SK-N-SH treated with all-trans-retinoic acid at 6 μM for 48 hours (cell line): ENCODE measurements around the gene OR6Q1.

Experiments used
- ATAC-seq: fragments of 200-7000 bp; cut with Tn5 transposase; 3 replicates; pipeline ENCODE4 v1.9.1; 2020; ENCODE audit warnings: mild to moderate bottlenecking, moderate library complexity
- ARNTL ChIP-seq: fragments of 450-650 bp; formaldehyde crosslinking; IDR thresholded peaks from 2 replicates; pipeline ENCODE4 v1.5.0; 2020; ENCODE audit warnings: low read depth, mild to moderate bottlenecking, moderate library complexity, borderline replicate concordance
- CSDC2 ChIP-seq: fragments of 250-450 bp; sonication (Bioruptor Pico); IDR thresholded peaks from 2 replicates; pipeline ENCODE4 v1.5.0; 2020; ENCODE audit warnings: mild to moderate bottlenecking, moderate library complexity
- GLIS3 ChIP-seq: fragments of 250-450 bp; sonication (Bioruptor Pico); IDR thresholded peaks from 2 replicates; pipeline ENCODE4 v1.5.0; 2020; ENCODE audit warnings: mild to moderate bottlenecking, moderate library complexity
- ISL1 ChIP-seq: fragments of 250-450 bp; sonication (Bioruptor Pico); IDR thresholded peaks from 2 replicates; pipeline ENCODE4 v2.1.2; 2022; ENCODE audit warnings: mild to moderate bottlenecking, moderate library complexity
- OSR1 ChIP-seq: fragments of 250-450 bp; sonication (Bioruptor Pico); IDR thresholded peaks from 2 replicates; pipeline ENCODE4 v1.8.0; 2022; ENCODE audit warnings: moderate library complexity, mild to moderate bottlenecking, inconsistent platforms
- PATZ1 ChIP-seq: fragments of 250-450 bp; sonication (Bioruptor Pico); IDR thresholded peaks from 2 replicates; pipeline ENCODE4 v1.8.0; 2020; ENCODE audit warnings: mild to moderate bottlenecking, moderate library complexity, borderline replicate concordance
- POU6F1 ChIP-seq: fragments of 250-450 bp; sonication (Bioruptor Pico); IDR thresholded peaks from 2 replicates; pipeline ENCODE4 v1.8.0; 2021; ENCODE audit warnings: low read depth, mild to moderate bottlenecking, moderate library complexity, borderline replicate concordance
- PPARA ChIP-seq: fragments of 250-450 bp; sonication (Bioruptor Pico); IDR thresholded peaks from 2 replicates; pipeline ENCODE4 v1.5.0; 2020; ENCODE audit warnings: mild to moderate bottlenecking, borderline replicate concordance
- TCF4 ChIP-seq: fragments of 250-450 bp; sonication (Bioruptor Pico); IDR thresholded peaks from 2 replicates; pipeline ENCODE4 v1.8.0; 2021; ENCODE audit warnings: mild to moderate bottlenecking, moderate library complexity, borderline replicate concordance
- ZC3H10 ChIP-seq: fragments of 250-450 bp; sonication (Bioruptor Pico); IDR thresholded peaks from 2 replicates; pipeline ENCODE4 v1.5.1; 2021; ENCODE audit warnings: mild to moderate bottlenecking, moderate library complexity
- ZFP3 ChIP-seq: fragments of 250-450 bp; sonication (Bioruptor Pico); IDR thresholded peaks from 2 replicates; pipeline ENCODE4 v1.5.0; 2020; ENCODE audit warnings: mild to moderate bottlenecking, moderate library complexity
- ZFP30 ChIP-seq: fragments of 450-650 bp; formaldehyde crosslinking; IDR thresholded peaks from 2 replicates; pipeline ENCODE4 v1.5.0; 2022; ENCODE audit warnings: mild to moderate bottlenecking, moderate library complexity
- ZNF565 ChIP-seq: fragments of 450-650 bp; formaldehyde crosslinking; conservative IDR thresholded peaks from 2 replicates; pipeline ENCODE4 v1.5.0; 2020; ENCODE audit warnings: low read depth, mild to moderate bottlenecking, moderate library complexity
- ZNF70 ChIP-seq: fragments of 450-650 bp; formaldehyde crosslinking; IDR thresholded peaks from 2 replicates; pipeline ENCODE4 v1.5.0; 2020; ENCODE audit warnings: mild to moderate bottlenecking, moderate library complexity
- ZNF8 ChIP-seq: fragments of 450-650 bp; formaldehyde crosslinking; IDR thresholded peaks from 2 replicates; pipeline ENCODE4 v1.5.0; 2020; ENCODE audit warnings: mild to moderate bottlenecking, moderate library complexity
- TF ChIP-seq, protein P1 (sequence below): fragments of 250-450 bp; sonication (Bioruptor Pico); IDR thresholded peaks from 2 replicates; pipeline ENCODE4 v1.5.1; 2021; ENCODE audit warnings: mild to moderate bottlenecking, moderate library complexity
- TF ChIP-seq, protein P2 (sequence below): fragments of 250-450 bp; sonication (Bioruptor Pico); IDR thresholded peaks from 2 replicates; pipeline ENCODE4 v1.5.0; 2020; ENCODE audit warnings: mild to moderate bottlenecking, moderate library complexity
- TF ChIP-seq, protein P3 (sequence below): fragments of 250-450 bp; sonication (Bioruptor Pico); IDR thresholded peaks from 2 replicates; pipeline ENCODE4 v1.5.1; 2020; ENCODE audit warnings: low read depth, mild to moderate bottlenecking, moderate library complexity

The OR6Q1 gene

GRCh38 chr11:58070585-58070984, 39.8 kb downstream of the OR6Q1 start:
- TF ChIP-seq GLIS3 (CRISPR knock-in tag) (no peak), ZNF8 (no peak), CSDC2 (CRISPR knock-in tag) (no peak), ZNF565 (CRISPR knock-in tag) (no peak), ZNF70 (CRISPR knock-in tag) (no peak), ZC3H10 (CRISPR knock-in tag) (no peak), OSR1 (CRISPR knock-in tag) (no peak), ARNTL (CRISPR knock-in tag) (no peak), TCF4 (CRISPR knock-in tag) (no peak), PPARA (CRISPR knock-in tag) (no peak)
- TF ChIP-seq, protein P1, sequence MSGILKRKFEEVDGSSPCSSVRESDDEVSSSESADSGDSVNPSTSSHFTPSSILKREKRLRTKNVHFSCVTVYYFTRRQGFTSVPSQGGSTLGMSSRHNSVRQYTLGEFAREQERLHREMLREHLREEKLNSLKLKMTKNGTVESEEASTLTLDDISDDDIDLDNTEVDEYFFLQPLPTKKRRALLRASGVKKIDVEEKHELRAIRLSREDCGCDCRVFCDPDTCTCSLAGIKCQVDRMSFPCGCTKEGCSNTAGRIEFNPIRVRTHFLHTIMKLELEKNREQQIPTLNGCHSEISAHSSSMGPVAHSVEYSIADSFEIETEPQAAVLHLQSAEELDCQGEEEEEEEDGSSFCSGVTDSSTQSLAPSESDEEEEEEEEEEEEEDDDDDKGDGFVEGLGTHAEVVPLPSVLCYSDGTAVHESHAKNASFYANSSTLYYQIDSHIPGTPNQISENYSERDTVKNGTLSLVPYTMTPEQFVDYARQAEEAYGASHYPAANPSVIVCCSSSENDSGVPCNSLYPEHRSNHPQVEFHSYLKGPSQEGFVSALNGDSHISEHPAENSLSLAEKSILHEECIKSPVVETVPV (CRISPR knock-in tag) = no peak
- TF ChIP-seq, protein P2, sequence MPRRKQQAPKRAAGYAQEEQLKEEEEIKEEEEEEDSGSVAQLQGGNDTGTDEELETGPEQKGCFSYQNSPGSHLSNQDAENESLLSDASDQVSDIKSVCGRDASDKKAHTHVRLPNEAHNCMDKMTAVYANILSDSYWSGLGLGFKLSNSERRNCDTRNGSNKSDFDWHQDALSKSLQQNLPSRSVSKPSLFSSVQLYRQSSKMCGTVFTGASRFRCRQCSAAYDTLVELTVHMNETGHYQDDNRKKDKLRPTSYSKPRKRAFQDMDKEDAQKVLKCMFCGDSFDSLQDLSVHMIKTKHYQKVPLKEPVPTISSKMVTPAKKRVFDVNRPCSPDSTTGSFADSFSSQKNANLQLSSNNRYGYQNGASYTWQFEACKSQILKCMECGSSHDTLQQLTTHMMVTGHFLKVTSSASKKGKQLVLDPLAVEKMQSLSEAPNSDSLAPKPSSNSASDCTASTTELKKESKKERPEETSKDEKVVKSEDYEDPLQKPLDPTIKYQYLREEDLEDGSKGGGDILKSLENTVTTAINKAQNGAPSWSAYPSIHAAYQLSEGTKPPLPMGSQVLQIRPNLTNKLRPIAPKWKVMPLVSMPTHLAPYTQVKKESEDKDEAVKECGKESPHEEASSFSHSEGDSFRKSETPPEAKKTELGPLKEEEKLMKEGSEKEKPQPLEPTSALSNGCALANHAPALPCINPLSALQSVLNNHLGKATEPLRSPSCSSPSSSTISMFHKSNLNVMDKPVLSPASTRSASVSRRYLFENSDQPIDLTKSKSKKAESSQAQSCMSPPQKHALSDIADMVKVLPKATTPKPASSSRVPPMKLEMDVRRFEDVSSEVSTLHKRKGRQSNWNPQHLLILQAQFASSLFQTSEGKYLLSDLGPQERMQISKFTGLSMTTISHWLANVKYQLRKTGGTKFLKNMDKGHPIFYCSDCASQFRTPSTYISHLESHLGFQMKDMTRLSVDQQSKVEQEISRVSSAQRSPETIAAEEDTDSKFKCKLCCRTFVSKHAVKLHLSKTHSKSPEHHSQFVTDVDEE = no peak
- TF ChIP-seq, protein P3, sequence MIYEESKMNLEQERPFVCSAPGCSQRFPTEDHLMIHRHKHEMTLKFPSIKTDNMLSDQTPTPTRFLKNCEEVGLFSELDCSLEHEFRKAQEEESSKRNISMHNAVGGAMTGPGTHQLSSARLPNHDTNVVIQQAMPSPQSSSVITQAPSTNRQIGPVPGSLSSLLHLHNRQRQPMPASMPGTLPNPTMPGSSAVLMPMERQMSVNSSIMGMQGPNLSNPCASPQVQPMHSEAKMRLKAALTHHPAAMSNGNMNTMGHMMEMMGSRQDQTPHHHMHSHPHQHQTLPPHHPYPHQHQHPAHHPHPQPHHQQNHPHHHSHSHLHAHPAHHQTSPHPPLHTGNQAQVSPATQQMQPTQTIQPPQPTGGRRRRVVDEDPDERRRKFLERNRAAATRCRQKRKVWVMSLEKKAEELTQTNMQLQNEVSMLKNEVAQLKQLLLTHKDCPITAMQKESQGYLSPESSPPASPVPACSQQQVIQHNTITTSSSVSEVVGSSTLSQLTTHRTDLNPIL (CRISPR knock-in tag) = no peak
- no peak for ATAC-seq

DNA sequence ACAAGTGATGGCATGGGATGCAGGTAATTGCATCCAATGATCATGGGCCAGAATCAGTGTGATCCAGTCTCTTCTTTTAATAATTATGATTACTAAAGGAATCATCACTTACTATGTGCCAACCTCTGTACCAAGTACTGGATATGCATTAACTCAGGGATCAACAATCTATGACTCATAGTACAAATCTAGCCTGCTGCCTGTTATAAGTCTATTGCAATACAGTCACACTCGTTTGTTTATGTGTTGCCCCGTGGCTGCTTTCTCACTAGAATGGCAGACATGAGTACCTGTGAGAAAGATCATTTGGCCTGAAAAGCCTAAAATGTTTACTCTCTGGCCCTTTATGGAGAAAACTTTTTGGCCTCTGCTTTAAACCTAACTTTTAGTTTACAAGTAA, 45.0 kb downstream of the OR6Q1 start:
- no peak for TF ChIP-seq ZNF8
- no peak for TF ChIP-seq POU6F1 (CRISPR knock-in tag)
- TF ChIP-seq ZFP3 (CRISPR knock-in tag) = no peak
- TF ChIP-seq OSR1 (CRISPR knock-in tag) = no peak
- TF ChIP-seq ZFP30 = no peak
- TF ChIP-seq PPARA (CRISPR knock-in tag) = no peak
- no peak for TF ChIP-seq ISL1 (CRISPR knock-in tag)
- TF ChIP-seq PATZ1 = no peak
- TF ChIP-seq ZNF70 (CRISPR knock-in tag) = no peak
- no peak for TF ChIP-seq ZC3H10 (CRISPR knock-in tag)
- no peak for TF ChIP-seq GLIS3 (CRISPR knock-in tag)
- TF ChIP-seq, protein P2 = no peak
- TF ChIP-seq CSDC2 (CRISPR knock-in tag) = no peak
- TF ChIP-seq ZNF565 (CRISPR knock-in tag) = no peak
- no peak for ATAC-seq
